IMR-90 (cell line): ENCODE measurements around the gene KDM4B. TPM values are rescaled to one million over a fixed set of nuclear protein-coding genes. Genes with fewer than 3 reads are reported as not detected.
"Not testable (repeated sequence)": the region's sequence is repeated elsewhere in the genome, so short reads cannot be mapped to it uniquely, and the experiment has no call there.

Experiments used
- ATAC-seq: fragments of 200-7000 bp; cut with Tn5 transposase; 2 replicates; pipeline ENCODE4 v1.9.1; 2020; ENCODE audit warnings: low read depth, mild to moderate bottlenecking, moderate library complexity
- BruUV-seq: library from RNA; stranded (reverse); fragments of 400-500 nt; replicated peaks from 2 replicates; lab custom pipeline; 2021; lab: Mats Ljungman, UMichigan
- CTCF ChIA-PET: fragments of 300-600 bp; formaldehyde crosslinking; extraction: SDS; loops from one replicate; lab custom pipeline; 2021; ENCODE audit warnings: antibody characterized with exemption; lab: Yijun Ruan, JAX
- POLR2A ChIA-PET: fragments of 300-600 bp; sonication (Branson Sonifier 250); formaldehyde crosslinking; loops from one replicate; lab custom pipeline; 2022; ENCODE audit warnings: antibody characterized with exemption; ENCODE audit not compliant: unreplicated experiment; lab: Charles Lee
- DNase-seq: peaks from one replicate; pipeline ENCODE4 v3.0.0; 2013
- H2AFZ ChIP-seq: replicated peaks from 2 replicates; pipeline ENCODE3; 2013; ENCODE audit warnings: low read length, mild to moderate bottlenecking; ENCODE audit not compliant: poor library complexity
- H2AK5ac ChIP-seq: 2 replicates; pipeline ENCODE4 v1.6.1; 2013; ENCODE audit warnings: low read depth, low read length, inconsistent platforms
- H2AK9ac ChIP-seq: replicated peaks from 2 replicates; pipeline ENCODE3; 2013; ENCODE audit warnings: mild to moderate bottlenecking, low read depth, low read length, moderate library complexity; ENCODE audit not compliant: poor library complexity
- H2BK120ac ChIP-seq: 2 replicates; pipeline ENCODE4 v1.6.1; 2013; ENCODE audit warnings: low read depth, low read length, inconsistent platforms
- H2BK15ac ChIP-seq: 3 replicates; pipeline ENCODE4 v1.6.1; 2013; ENCODE audit warnings: low read depth, low read length, inconsistent platforms
- H2BK20ac ChIP-seq: 2 replicates; pipeline ENCODE4 v1.6.1; 2013; ENCODE audit warnings: low read depth, mild to moderate bottlenecking, inconsistent platforms, low read length, moderate library complexity
- H2BK5ac ChIP-seq: 2 replicates; pipeline ENCODE4 v1.6.1; 2013; ENCODE audit warnings: mild to moderate bottlenecking, low read depth, low read length, inconsistent platforms; ENCODE audit not compliant: poor library complexity, severe bottlenecking
- H3K14ac ChIP-seq: replicated peaks from 2 replicates; pipeline ENCODE4 v1.6.1; 2013; ENCODE audit warnings: low read depth, low read length, inconsistent platforms
- H3K18ac ChIP-seq: 2 replicates; pipeline ENCODE4 v1.6.1; 2013; ENCODE audit warnings: low read depth, low read length, control low read depth
- H3K23ac ChIP-seq: 2 replicates; pipeline ENCODE4 v1.6.1; 2013; ENCODE audit warnings: low read depth, low read length, inconsistent platforms
- H3K27ac ChIP-seq: 2 replicates; pipeline ENCODE4 v1.5.1; 2013; ENCODE audit warnings: mild to moderate bottlenecking, control low read depth, low read length; ENCODE audit not compliant: insufficient read depth
- H3K27me3 ChIP-seq: 2 replicates; pipeline ENCODE4 v1.6.1; 2013; ENCODE audit warnings: low read length; ENCODE audit not compliant: control insufficient read depth, insufficient read depth
- H3K36me3 ChIP-seq: 2 replicates; pipeline ENCODE4 v1.6.1; 2013; ENCODE audit warnings: low read length, mixed read lengths; ENCODE audit not compliant: control insufficient read depth, insufficient read depth
- H3K4ac ChIP-seq: 2 replicates; pipeline ENCODE4 v1.6.1; 2013; ENCODE audit warnings: low read depth, low read length, inconsistent platforms
- H3K4me1 ChIP-seq: 2 replicates; pipeline ENCODE4 v1.6.1; 2013; ENCODE audit warnings: low read length, mixed read lengths; ENCODE audit not compliant: control insufficient read depth, insufficient read depth
- H3K4me2 ChIP-seq: 2 replicates; pipeline ENCODE4 v1.6.1; 2013; ENCODE audit warnings: low read depth, mild to moderate bottlenecking, control low read depth, low read length, moderate library complexity
- H3K4me3 ChIP-seq: 2 replicates; pipeline ENCODE4 v1.5.1; 2013; ENCODE audit warnings: low read depth, mild to moderate bottlenecking, control low read depth, low read length, moderate library complexity; ENCODE audit not compliant: insufficient read depth
- H3K56ac ChIP-seq: 2 replicates; pipeline ENCODE4 v1.6.1; 2013; ENCODE audit warnings: low read length, inconsistent platforms; ENCODE audit not compliant: insufficient read depth; ENCODE audit errors: extremely low read depth
- H3K79me1 ChIP-seq, 2 experiments: 2 replicates each; pipeline ENCODE4 v1.6.1; 2013; ENCODE audit warnings: low read length in 2 of 2, inconsistent platforms in 1 of 2, low read depth in 1 of 2
- H3K9ac ChIP-seq: 2 replicates; pipeline ENCODE4 v1.6.1; 2013; ENCODE audit warnings: low read depth, low read length, control low read depth
- H3K9me1 ChIP-seq: 2 replicates; pipeline ENCODE4 v1.6.1; 2013; ENCODE audit warnings: low read length, inconsistent platforms; ENCODE audit not compliant: insufficient read depth
- H3K9me3 ChIP-seq: 2 replicates; pipeline ENCODE4 v1.6.1; 2013; ENCODE audit warnings: low read length; ENCODE audit not compliant: control insufficient read depth, insufficient read depth
- H4K20me1 ChIP-seq: 2 replicates; pipeline ENCODE4 v1.6.1; 2013; ENCODE audit warnings: low read length, inconsistent platforms; ENCODE audit not compliant: insufficient read depth
- H4K5ac ChIP-seq: 2 replicates; pipeline ENCODE4 v1.6.1; 2013; ENCODE audit warnings: mild to moderate bottlenecking, low read depth, low read length, control low read depth
- H4K8ac ChIP-seq, 2 experiments: 2 replicates each; pipeline ENCODE4 v1.6.1; 2013; ENCODE audit warnings: low read depth in 2 of 2, low read length in 2 of 2, control low read depth in 1 of 2, inconsistent platforms in 1 of 2
- H4K91ac ChIP-seq: 2 replicates; pipeline ENCODE4 v1.6.1; 2013; ENCODE audit warnings: low read depth, low read length, inconsistent platforms; ENCODE audit not compliant: insufficient read depth
- CEBPB ChIP-seq: IDR thresholded peaks from 2 replicates; pipeline ENCODE4 v1.6.1; 2012; ENCODE audit warnings: low read depth, low read length, improper control_type of control experiment
- WGBS, 2 experiments: methylation state at CpG; one replicate each; pipeline versions ENCODE4 v1.1.5 to v1.1.7; 2013; ENCODE audit warnings: missing lambda C conversion rate in 2 of 2; ENCODE audit not compliant: insufficient read length in 1 of 2; ENCODE audit errors: extremely low coverage in 2 of 2; 5-methylcytosine and 5-hydroxymethylcytosine counted together
- dilution Hi-C: fragments of 300-500 bp; cut with HindIII; formaldehyde crosslinking; loops from one replicate; pipeline ENCODE4 v1.14.3; 2018; ENCODE audit warnings: low sequenced_read_pairs; ENCODE audit not compliant: unreplicated experiment
- in situ Hi-C: fragments of 300-500 bp; cut with MboI; formaldehyde crosslinking; loops from 3 replicates; pipeline ENCODE4 v1.14.3; 2019; ENCODE audit warnings: low sequenced_read_pairs, inconsistent platforms, mixed read lengths
- intact Hi-C: fragments of 100-400 bp; cut with micrococcal nuclease; formaldehyde crosslinking; loops from 2 replicates; pipeline ENCODE4 v1.10.0; 2022
- polyA plus RNA-seq, 3 experiments: library from polyadenylated mRNA; depleted of rRNA; stranded (reverse); fragments of >200 nt; gene quantifications; 2 replicates each; pipeline ENCODE4 v1.2.3, GENCODE V29; 2012; ENCODE audit warnings: low replicate concordance in 1 of 3
- total RNA-seq: library from RNA; depleted of rRNA; stranded (reverse); fragments of >200 nt; gene quantifications from 2 replicates; pipeline ENCODE4 v1.2.3, GENCODE V29; 2012

Gene KDM4B
- total and polyA plus RNA-seq, 2 of the 4 experiments (the other 2 are of a cell fraction), result 5.0 to 17.9 TPM

- CTCF ChIA-PET, result not testable (repeated sequence)
These were observed 14.4 kb upstream of the KDM4B start for GRCh38 chr19:4954320-4955149.

More at GRCh38 chr19:4954320-4955149, 14.4 kb upstream of the KDM4B start:
- H2BK15ac ChIP-seq, H3K56ac ChIP-seq, H2BK20ac ChIP-seq, H3K14ac ChIP-seq, H2AFZ ChIP-seq, H3K9me3 ChIP-seq, POLR2A ChIA-PET, H3K27ac ChIP-seq, H4K8ac ChIP-seq, H3K4ac ChIP-seq, H3K4me3 ChIP-seq, H3K9ac ChIP-seq, H2AK5ac ChIP-seq, H3K9me1 ChIP-seq, in situ Hi-C loops, H4K91ac ChIP-seq, DNase-seq, H3K4me1 ChIP-seq, H2AK9ac ChIP-seq, BruUV-seq, H4K5ac ChIP-seq, H3K4me2 ChIP-seq, H3K23ac ChIP-seq, intact Hi-C loops, H2BK5ac ChIP-seq, H3K27me3 ChIP-seq, H3K18ac ChIP-seq, dilution Hi-C loops, H2BK120ac ChIP-seq, H4K20me1 ChIP-seq: not testable (repeated sequence)
- H3K36me3 ChIP-seq, result peaks cover 33% of the 10 kb centered on the region
- H3K79me1 ChIP-seq, result peaks cover 2 to 45% of the 10 kb centered on the region in 2 experiments
- peak; percentile 64 for TF ChIP-seq CEBPB
- peak; percentile 40; the same call in 1 of the 2 replicates for ATAC-seq
- WGBS, 2 experiments, result 95% methylated on average over 17 of the region's 46 CpGs; no CpG with 5 or more reads in 1 of the 2 experiments
